Suprapubic skin (tissue), 3 donors: ENCODE results near the gene ARHGAP4.

Source experiments
- CTCF ChIP-seq, 2 donors: fragments of 200-600 bp in 1 of 2; fragments of 450-650 bp in 1 of 2; sonication (generic) in 1 of 2; IDR thresholded peaks; one replicate each; pipeline ENCODE4 v1.5.1; 2016 to 2019; ENCODE audit warnings: antibody characterized with exemption in 2 of 2, mild to moderate bottlenecking in 1 of 2, moderate library complexity in 1 of 2
- POLR2AphosphoS5 ChIP-seq, 3 donors: sonication (generic); formaldehyde crosslinking; IDR thresholded peaks; one replicate each; pipeline ENCODE4 v1.6.1; 2017; ENCODE audit warnings: antibody characterized with exemption in 3 of 3

DNA sequence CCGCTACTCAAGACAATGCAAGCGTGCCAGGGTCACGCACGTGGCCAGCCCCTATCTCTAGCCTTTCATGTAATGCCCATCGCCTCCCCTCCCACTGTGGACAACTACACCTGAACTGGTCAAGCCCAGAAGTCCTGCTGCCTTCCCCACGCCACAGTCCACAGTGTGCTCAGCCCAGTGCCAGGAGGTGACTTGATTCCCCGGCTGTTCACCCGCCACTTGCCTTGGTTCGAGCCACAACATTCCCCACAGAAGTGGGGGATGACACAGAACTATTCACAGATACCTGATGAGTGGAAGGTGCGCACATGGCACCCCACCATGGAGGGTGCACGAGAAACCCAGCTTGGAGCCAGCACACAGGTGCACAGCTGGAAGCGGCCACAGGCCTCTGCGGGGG is 6.8 kb downstream of the ARHGAP4 start:
- TF ChIP-seq POLR2AphosphoS5 (IDR thresholded peaks at IDR 0.05) = no peak
- no peak for TF ChIP-seq CTCF (IDR thresholded peaks at IDR 0.05)
